GM23338 (cell line): ENCODE measurements around the gene ATXN2. TPM values are rescaled to one million over a fixed set of nuclear protein-coding genes. Genes with fewer than 3 reads are reported as not detected.

Experiments used
- ATAC-seq: fragments of 200-7000 bp; cut with Tn5 transposase; 3 replicates; pipeline ENCODE4 v1.9.1; 2020
- DNase-seq: peaks from one replicate; pipeline ENCODE4 v3.0.0-alpha.2; 2015; ENCODE audit warnings: low spot score
- H2AFZ ChIP-seq: fragments of 200-600 bp; sonication (generic); 2 replicates; pipeline ENCODE4 v1.8.0; 2016; ENCODE audit warnings: antibody characterized with exemption, mild to moderate bottlenecking, moderate library complexity
- H3F3A ChIP-seq: fragments of 200-600 bp; sonication (generic); replicated peaks from 2 replicates; pipeline ENCODE4 v1.8.0; 2017; ENCODE audit warnings: antibody characterized with exemption, mixed run types, low read depth
- H3K27ac ChIP-seq: fragments of 200-600 bp; sonication (generic); 2 replicates; pipeline ENCODE4 v1.6.1; 2016; ENCODE audit warnings: low read depth
- H3K27me3 ChIP-seq: fragments of 200-600 bp; sonication (generic); 2 replicates; pipeline ENCODE4 v1.8.0; 2016; ENCODE audit warnings: mild to moderate bottlenecking, mixed run types, moderate library complexity; ENCODE audit not compliant: insufficient read depth
- H3K36me3 ChIP-seq: fragments of 200-600 bp; sonication (generic); 2 replicates; pipeline ENCODE4 v1.8.0; 2016; ENCODE audit warnings: mild to moderate bottlenecking; ENCODE audit not compliant: insufficient read depth
- H3K4me1 ChIP-seq: fragments of 200-600 bp; sonication (generic); 2 replicates; pipeline ENCODE4 v1.8.0; 2016; ENCODE audit warnings: mild to moderate bottlenecking, moderate library complexity; ENCODE audit not compliant: insufficient read depth
- H3K4me2 ChIP-seq: fragments of 200-600 bp; sonication (generic); 2 replicates; pipeline ENCODE4 v1.7.1; 2017; ENCODE audit warnings: mixed run types
- H3K4me3 ChIP-seq: fragments of 200-600 bp; sonication (generic); 2 replicates; pipeline ENCODE4 v1.6.1; 2016; ENCODE audit warnings: mixed run types
- H3K79me2 ChIP-seq: fragments of 200-600 bp; sonication (generic); replicated peaks from 2 replicates; pipeline ENCODE4 v1.8.0; 2017; ENCODE audit warnings: mild to moderate bottlenecking; ENCODE audit not compliant: insufficient read depth
- H3K9me2 ChIP-seq: fragments of 200-600 bp; sonication (generic); 2 replicates; pipeline ENCODE4 v1.8.0; 2017; ENCODE audit not compliant: insufficient read depth
- H4K20me1 ChIP-seq: fragments of 200-600 bp; sonication (generic); replicated peaks from 2 replicates; pipeline ENCODE4 v1.8.0; 2017; ENCODE audit warnings: mild to moderate bottlenecking; ENCODE audit not compliant: insufficient read depth
- H3K27ac Mint-ChIP-seq: 2 replicates; pipeline ENCODE4 v1.8.0; 2020; ENCODE audit warnings: inconsistent platforms, mild to moderate bottlenecking, moderate library complexity, mixed read lengths
- H3K27me3 Mint-ChIP-seq: 3 replicates; pipeline ENCODE4 v1.8.0; 2022; ENCODE audit warnings: low read depth, mild to moderate bottlenecking, moderate library complexity, mixed read lengths, inconsistent platforms; ENCODE audit not compliant: insufficient read depth, poor library complexity
- H3K36me3 Mint-ChIP-seq: 3 replicates; pipeline ENCODE4 v1.8.0; 2021; ENCODE audit warnings: low read depth, mild to moderate bottlenecking, inconsistent platforms, moderate library complexity, mixed read lengths
- H3K4me1 Mint-ChIP-seq: 3 replicates; pipeline ENCODE4 v1.8.0; 2020; ENCODE audit warnings: mild to moderate bottlenecking, inconsistent platforms, mixed read lengths
- H3K4me3 Mint-ChIP-seq: 3 replicates; pipeline ENCODE4 v1.8.0; 2021; ENCODE audit warnings: moderate library complexity, mild to moderate bottlenecking, inconsistent platforms, mixed read lengths
- H3K9me3 Mint-ChIP-seq: 3 replicates; pipeline ENCODE4 v1.8.0; 2020; ENCODE audit warnings: moderate library complexity, mild to moderate bottlenecking, inconsistent platforms, mixed read lengths
- EZH2phosphoT487 ChIP-seq: fragments of 200-600 bp; sonication (generic); IDR thresholded peaks from one replicate; pipeline ENCODE4 v1.8.1; 2018; ENCODE audit warnings: antibody characterized with exemption; ENCODE audit not compliant: unreplicated experiment
- REST ChIP-seq: IDR thresholded peaks from one replicate; pipeline ENCODE4 v1.6.1; 2018; ENCODE audit warnings: antibody characterized with exemption; ENCODE audit not compliant: unreplicated experiment
- STAT1 ChIP-seq: IDR thresholded peaks from one replicate; pipeline ENCODE4 v1.6.1; 2016; ENCODE audit warnings: antibody characterized with exemption; ENCODE audit not compliant: unreplicated experiment
- ZNF331 ChIP-seq: fragments of 250-450 bp; sonication (Bioruptor Pico); IDR thresholded peaks from 2 replicates; pipeline ENCODE4 v1.5.0; 2020; ENCODE audit warnings: low read depth, mild to moderate bottlenecking, moderate library complexity
- ZNF462 ChIP-seq: fragments of 250-450 bp; sonication (Bioruptor Pico); IDR thresholded peaks from 2 replicates; pipeline ENCODE4 v1.5.0; 2020; ENCODE audit warnings: mild to moderate bottlenecking, moderate library complexity
- polyA plus RNA-seq: library from polyadenylated mRNA; unstranded; fragments of >200 nt; fragmentation: Nextera tagmentation; extraction: Ambion mirVana; gene quantifications from 2 replicates; pipeline ENCODE4 v1.2.1, GENCODE V29; 2016
- total RNA-seq: library from RNA; depleted of rRNA; stranded (reverse); fragments of >200 nt; shearing (Covaris generic); gene quantifications from 2 replicates; pipeline ENCODE4 v1.2.3, GENCODE V29; 2014
- TF ChIP-seq, protein P1 (sequence below), 2 experiments: fragments of 200-600 bp in 1 of 2; sonication (generic) in 1 of 2; conservative IDR thresholded peaks; 2 replicates each; pipeline versions ENCODE4 v1.5.1 to v1.6.1; 2016 to 2017; ENCODE audit warnings: antibody characterized with exemption in 2 of 2, low read depth in 2 of 2, mild to moderate bottlenecking in 2 of 2, moderate library complexity in 1 of 2
- TF ChIP-seq, protein P2 (sequence below): IDR thresholded peaks from 2 replicates; pipeline ENCODE4 v1.6.1; 2016; ENCODE audit warnings: antibody characterized with exemption

ATXN2 gene
- total and polyA plus RNA-seq, 2 experiments from 2014 or later = 44.8 to 59.5 TPM

DNA sequence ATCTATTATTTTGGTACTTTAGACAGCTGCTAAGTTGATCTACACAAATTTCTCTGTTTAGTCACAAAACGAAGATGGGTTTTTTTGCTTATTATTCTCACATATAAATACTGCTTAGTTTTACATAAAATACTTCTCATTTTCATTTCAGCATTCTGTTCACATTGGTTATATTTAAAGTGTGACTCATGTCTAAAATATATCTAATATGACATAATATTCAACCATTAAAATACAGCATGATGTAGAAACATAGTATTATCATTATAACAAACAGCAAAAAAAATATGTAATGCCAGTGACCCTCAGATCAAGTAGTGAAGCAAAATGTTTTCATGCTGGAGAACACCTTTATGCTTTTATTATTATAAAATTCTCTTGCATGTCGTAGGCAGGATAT lies 129.7 kb downstream of the ATXN2 start:
- no peaks in the 10 kb centered on the region for H3K9me2 ChIP-seq
- Mint-ChIP-seq H3K4me3 (no peak overlapping the region), H3K9me3 (no peaks in the 10 kb centered on the region), H3K36me3 (peaks cover 42% of the 10 kb centered on the region), H3K27ac (no peak overlapping the region), H3K27me3 (no peaks in the 10 kb centered on the region), H3K4me1 (no peaks in the 10 kb centered on the region)
- no peak overlapping the region for H3K4me3 ChIP-seq
- no peak overlapping the region for H3K4me2 ChIP-seq
- H2AFZ ChIP-seq = no peak overlapping the region
- H3K27ac ChIP-seq = no peak overlapping the region
- peaks cover 18% of the 10 kb centered on the region for H3K36me3 ChIP-seq
- ATAC-seq (no peak), DNase-seq (no peak)
- H4K20me1 ChIP-seq = no peaks in the 10 kb centered on the region
- TF ChIP-seq, protein P1, sequence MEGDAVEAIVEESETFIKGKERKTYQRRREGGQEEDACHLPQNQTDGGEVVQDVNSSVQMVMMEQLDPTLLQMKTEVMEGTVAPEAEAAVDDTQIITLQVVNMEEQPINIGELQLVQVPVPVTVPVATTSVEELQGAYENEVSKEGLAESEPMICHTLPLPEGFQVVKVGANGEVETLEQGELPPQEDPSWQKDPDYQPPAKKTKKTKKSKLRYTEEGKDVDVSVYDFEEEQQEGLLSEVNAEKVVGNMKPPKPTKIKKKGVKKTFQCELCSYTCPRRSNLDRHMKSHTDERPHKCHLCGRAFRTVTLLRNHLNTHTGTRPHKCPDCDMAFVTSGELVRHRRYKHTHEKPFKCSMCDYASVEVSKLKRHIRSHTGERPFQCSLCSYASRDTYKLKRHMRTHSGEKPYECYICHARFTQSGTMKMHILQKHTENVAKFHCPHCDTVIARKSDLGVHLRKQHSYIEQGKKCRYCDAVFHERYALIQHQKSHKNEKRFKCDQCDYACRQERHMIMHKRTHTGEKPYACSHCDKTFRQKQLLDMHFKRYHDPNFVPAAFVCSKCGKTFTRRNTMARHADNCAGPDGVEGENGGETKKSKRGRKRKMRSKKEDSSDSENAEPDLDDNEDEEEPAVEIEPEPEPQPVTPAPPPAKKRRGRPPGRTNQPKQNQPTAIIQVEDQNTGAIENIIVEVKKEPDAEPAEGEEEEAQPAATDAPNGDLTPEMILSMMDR (conservative IDR thresholded peaks at IDR 0.05; ENCODE audit: low read depth in 2 of 2) = no peak
- no peak for TF ChIP-seq STAT1
- no peak for TF ChIP-seq EZH2phosphoT487
- TF ChIP-seq ZNF331 = no peak
- TF ChIP-seq ZNF462 = no peak
- TF ChIP-seq, protein P2, sequence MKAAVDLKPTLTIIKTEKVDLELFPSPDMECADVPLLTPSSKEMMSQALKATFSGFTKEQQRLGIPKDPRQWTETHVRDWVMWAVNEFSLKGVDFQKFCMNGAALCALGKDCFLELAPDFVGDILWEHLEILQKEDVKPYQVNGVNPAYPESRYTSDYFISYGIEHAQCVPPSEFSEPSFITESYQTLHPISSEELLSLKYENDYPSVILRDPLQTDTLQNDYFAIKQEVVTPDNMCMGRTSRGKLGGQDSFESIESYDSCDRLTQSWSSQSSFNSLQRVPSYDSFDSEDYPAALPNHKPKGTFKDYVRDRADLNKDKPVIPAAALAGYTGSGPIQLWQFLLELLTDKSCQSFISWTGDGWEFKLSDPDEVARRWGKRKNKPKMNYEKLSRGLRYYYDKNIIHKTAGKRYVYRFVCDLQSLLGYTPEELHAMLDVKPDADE = no peak
- no peak for TF ChIP-seq REST
- H3K27me3 ChIP-seq = no peaks in the 10 kb centered on the region
- no peaks in the 10 kb centered on the region for H3K4me1 ChIP-seq
- H3K79me2 ChIP-seq = no peaks in the 10 kb centered on the region
- no peaks in the 10 kb centered on the region for H3F3A ChIP-seq
